Posterior cingulate gyrus (tissue), 11 donors: ENCODE measurements around the gene ALKBH3.

Experiments used
- DNase-seq, 10 donors: peaks; one replicate each; pipeline versions ENCODE4 v3.0.0 to v3.0.0-alpha.2; 2020 to 2021; ENCODE audit warnings: mixed read lengths in 3 of 10
- intact Hi-C: fragments of 100-400 bp; cut with DNase I; formaldehyde crosslinking; loops from one replicate; pipeline ENCODE4 v1.15.1; 2023

ALKBH3 gene

DNA sequence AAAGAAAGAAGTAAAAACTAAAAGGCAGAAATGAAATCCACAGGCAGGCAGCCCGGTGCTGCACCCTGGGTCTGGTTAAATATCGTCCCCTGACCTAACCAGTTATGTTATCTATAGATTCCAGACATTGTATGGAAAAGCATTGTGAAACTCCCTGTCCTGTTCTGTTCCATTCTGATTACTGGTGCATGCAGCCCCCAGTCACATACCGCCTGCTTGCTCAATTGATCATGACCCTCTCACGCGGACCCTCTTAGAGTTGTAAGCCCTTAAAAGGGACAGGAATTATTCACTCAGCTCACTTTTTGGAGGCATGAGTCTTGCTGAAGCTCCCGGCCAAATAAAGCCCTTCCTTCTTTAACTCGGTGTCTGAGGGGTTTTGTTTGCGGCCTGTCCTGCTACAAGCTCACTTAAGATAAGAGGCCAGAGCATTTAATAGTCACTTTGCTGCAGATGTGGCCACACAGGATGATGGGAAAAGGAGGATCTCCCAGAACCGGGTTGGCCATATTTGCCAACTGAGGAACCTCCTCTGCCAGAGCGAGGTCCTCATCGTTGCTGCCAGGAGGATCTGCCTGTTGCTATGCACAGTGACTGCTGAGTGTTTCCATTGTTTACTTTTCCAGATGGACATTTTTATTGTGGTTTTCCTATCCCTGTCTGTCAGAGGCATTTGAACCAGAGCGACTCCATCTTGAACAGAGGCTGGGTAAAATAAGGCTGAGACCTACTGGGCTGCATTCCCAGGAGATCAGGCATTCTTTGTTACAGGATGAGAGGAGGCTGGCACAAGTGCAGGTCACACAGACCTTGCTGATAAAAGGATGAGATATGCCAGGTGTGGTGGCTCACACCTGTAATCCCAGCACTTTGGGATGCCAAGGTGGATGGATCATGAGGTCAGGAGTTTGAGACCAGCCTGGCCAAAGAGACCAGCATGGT, 72.0 kb downstream of the ALKBH3 start:
- intact Hi-C loops: no loop called here
- DNase-seq: no peak

DNA sequence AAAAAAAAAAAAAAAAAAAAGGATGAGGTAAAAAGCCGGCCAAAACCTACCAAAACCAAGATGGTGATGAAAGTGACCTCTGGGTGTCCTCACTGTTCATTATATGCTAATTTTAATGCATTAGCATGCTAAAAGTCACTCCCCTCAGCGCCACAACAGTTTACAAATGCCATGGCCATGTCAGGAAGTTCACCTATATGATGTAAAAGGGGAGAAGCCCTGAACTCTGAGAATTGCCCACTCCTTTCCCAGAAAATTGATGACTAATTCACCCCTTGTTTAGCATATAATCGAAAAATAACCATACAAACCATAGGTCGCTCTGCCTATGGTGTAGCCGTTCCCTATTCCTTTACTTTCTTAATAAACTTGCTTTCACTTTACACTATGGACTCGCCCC, 72.9 kb downstream of the ALKBH3 start:
- intact Hi-C loops: no loop called here
- DNase-seq: no peak

DNA sequence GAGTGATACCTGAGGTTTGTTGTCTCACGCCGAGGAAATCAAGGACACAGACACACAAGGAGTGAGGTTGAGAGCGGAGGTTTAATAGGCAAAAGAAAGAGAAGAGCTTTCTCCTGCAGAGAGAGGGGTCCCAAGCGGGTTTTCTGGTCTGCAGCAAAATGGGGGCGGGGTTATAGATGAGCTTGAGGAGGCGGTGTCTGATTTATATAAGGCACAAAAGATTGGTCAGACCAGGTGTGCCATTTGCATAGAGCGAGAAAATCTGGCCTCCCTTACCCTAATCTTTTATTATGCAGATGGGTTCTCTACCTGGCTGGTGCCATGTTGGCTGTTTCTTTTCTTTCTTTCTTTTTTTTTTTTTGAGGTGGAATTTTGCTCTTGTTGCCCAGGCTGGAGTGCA, 73.6 kb downstream of the ALKBH3 start:
- no peak for DNase-seq
- intact Hi-C loops: no loop called here

DNA sequence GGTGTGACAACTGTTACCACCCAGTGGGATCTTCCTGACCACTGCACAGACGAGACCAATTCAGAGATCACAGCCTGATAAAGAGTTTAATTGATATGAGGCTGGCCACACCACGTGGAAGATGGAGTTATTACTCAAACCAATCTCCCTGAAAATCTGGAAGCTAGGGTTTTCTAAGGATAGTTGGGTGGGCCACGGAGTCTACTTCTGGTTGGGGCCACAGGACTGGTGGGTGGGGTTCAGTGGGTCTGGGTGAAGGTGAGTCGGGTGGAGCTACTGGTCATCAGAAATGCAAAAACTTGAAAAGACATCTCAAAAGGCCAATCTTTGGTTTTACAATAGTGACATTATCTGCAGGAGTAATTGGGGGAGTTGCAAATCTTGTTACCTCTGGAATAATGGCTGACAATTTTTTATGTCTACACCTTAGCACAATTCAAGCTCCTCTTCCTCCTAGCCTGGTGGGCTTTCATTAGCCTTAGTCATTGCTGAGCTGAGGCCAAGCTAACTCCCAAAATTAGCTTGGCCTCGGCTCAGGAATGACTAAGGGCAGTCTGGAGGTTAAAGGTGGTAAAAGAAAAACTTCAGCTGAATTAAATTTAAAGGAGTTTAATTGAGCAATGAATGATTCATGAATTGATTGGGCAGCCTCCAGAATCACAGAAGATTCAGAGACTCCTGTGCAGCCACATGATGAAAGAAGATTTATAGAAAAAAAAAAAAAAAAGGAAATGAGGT, 74.9 kb downstream of the ALKBH3 start:
- DNase-seq: no peak
- intact Hi-C loops: no loop called here

DNA sequence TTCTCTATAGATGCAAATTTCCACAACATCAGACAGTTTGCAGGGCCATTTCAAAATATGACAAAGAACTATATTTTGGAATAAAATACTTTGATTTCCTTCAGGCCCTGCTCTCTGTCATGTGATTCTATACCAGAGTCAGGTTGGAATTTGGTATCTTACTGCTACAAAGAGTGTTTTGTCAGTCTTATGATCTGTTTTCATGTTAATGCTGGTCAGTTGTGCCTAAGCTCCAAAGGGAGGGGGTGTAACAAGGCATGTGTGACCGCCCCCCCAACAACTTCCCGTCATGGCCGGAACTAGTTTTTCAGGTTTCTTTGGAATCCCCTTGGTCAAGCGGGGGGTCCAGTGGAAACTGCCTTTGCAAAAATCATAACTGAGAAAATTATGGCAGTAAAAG, 76.9 kb downstream of the ALKBH3 start:
- no peak for DNase-seq
- intact Hi-C loops: no loop called here

DNA sequence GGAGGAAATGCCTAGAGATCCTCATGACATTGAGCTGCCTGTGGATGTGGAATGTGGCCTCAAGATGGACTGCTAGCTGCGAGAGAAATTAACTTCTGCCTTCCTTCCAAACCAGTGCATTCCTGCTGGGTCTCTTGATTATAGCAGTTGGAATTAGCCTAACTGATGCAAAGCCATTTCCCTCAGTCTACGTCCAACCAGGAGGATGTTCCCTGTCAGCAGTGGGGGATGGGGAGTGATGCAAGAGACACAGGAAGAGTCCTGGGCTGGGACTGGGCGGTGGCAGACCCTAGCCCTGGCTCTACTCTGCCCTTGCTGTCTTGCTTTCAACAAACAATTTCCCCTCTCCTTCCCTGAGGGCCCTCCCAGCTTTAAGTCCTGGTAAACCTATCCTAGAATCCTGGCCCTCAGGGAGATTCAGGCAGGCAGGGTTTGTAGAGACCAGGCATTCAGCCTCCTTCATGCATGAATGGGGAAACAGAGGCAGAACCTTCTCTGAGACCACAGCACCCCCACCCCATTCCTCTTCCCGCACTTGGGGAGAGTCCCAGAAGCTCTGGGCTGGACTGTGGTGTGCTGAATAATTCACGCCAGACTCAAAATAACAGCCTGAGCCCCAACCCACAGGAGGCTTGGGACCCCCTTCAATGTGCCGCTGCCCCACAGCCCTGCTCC, 78.8 kb downstream of the ALKBH3 start:
- intact Hi-C loops: no loop called here

DNA sequence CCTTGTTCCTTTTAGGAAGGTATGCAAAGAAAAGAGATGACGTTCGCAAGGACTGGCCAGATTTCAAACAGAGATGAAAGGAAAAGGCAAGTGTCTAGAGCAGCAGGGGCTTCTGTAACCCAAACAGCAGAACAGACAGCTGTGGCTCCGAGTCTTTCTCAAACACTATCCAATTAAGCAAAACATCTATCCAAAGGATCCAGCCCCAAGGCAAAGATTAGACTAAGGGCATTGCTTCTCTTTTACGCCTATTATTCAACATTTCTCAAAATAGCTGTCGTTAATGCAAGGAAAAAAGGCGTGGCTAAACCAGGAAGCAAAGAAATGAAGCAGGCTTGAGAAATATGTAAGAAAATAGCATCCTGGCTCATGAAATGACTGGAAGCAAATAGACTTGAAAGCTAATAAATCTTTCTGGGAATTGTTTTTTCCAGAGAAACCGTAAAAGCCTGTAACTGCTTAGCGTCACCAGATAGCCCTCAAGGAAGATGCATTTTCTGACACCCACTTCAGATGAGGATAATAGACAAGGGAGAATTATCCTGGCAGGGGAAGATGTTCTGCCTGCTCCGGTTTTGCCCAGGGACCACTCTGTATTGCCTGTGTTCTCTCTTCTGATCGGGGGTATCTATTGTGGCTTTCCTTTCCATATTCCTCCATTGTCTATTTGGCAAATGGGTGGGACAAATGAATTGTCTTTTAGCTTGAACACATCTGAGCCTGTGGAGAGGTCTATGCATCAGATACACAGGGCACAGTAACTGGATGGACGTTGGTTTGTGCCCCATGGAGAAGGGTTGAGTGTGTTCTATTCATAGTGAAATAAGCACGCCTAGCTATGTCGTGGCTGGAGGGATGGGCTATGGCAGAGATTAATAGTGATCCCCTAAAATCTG, 82.0 kb downstream of the ALKBH3 start:
- no peak for DNase-seq
- intact Hi-C loops: no loop called here

More for the DNA sequence above, 78.8 kb downstream of the ALKBH3 start:
- no peak for DNase-seq

DNA sequence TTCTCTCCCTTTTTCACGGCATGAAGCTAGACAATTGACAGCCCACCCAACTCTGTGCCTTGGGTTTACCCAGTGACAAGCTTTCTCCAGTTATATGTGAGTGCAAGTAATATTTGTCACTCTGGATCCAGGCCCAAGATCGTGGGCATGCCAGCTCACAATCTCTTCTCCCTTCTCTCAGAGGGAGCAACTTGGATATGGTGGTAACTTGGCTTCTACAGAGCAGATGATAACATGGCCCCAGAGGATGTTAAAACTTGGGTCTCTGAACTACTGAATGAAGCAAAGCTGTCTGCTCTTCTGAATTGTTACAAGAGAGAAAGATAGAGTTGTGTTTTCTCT, 82.6 kb downstream of the ALKBH3 start:
- no peak for DNase-seq

DNA sequence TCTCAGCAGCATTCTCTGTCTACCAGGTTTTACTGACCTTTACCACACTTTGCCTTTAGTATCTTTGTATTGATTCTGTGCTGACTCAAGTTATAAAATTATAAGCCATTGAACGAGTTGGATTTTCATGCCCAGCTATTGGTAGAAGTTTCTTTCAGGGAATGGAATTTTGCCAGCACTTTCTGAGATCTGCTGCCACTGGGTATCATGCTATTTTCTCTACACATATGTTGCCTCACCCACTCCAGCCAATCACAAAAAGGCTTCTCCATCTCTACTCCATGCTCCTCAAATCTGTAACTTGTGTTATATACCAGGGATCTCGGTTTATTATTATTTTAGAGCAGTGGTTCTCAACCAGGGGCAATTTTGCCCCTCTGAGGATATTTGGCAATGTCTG, 87.0 kb downstream of the ALKBH3 start:
- intact Hi-C loops: no loop called here
- no peak for DNase-seq

More for the DNA sequence above, 82.6 kb downstream of the ALKBH3 start:
- intact Hi-C loops: no loop called here

DNA sequence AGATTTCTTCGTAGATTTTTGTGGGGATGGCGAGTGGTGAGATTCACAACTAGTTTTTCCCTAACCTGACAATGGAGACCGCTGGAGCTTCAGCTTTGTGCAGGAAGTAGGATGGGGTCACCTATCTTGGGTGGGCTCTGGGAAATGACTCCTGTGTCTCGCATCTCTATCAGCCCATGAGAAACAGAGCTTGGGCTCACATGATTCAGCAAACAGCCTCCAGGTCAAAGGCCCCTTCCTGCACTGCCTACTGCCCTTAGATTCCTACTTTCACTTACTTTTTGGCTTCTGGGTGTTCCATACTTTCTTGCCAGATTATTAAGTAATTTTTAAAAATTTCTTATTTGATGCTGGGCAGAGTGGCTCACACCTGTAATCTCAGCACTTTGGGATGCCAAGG, 88.1 kb downstream of the ALKBH3 start:
- DNase-seq: no peak
- intact Hi-C loops: no loop called here

DNA sequence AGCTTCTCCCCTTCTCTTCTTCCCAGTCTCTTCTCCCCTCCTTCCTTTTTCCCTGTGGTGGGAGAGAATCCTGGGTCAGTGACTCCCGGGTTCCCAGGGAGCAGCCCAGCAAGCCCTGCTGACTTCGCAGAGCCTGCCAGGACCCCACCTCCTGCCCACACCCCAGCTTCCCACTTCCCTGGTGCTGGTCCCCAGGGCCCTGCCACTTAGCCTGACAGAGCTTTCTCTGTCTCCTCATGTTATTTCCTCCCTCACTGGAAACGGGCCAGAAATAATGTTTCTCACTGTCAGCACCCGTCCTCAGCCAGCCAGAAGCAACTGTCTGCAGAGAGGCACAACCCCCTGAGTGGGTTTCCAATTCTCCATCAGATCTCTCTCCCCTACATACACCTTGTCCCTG, 88.9 kb downstream of the ALKBH3 start:
- peak in 2 of 10 donors; percentile 29 to 82 for DNase-seq
- intact Hi-C loops: no loop called here
